Prostate gland (tissue), 2 donors: ENCODE data around the gene SH2D3C. TPM values are rescaled to one million over a fixed set of nuclear protein-coding genes. Genes with fewer than 3 reads are reported as not detected.

ENCODE experiments used
- DNase-seq: peaks from one replicate; pipeline ENCODE4 v3.0.0-alpha.2; 2019; ENCODE audit warnings: low spot score
- H3K27ac ChIP-seq, 2 donors: fragments of 200-600 bp; sonication (generic); 2 replicates each; pipeline ENCODE4 v1.5.1; 2017 to 2019
- H3K27me3 ChIP-seq: fragments of 200-600 bp; sonication (generic); replicated peaks from 2 replicates; pipeline ENCODE4 v1.5.1; 2019; ENCODE audit not compliant: insufficient read depth
- H3K36me3 ChIP-seq, 2 donors: fragments of 200-600 bp; sonication (generic); 1 replicate in 1 of 2; 2 replicates in 1 of 2; pipeline versions ENCODE4 v1.5.1 to v1.8.1; 2017 to 2019
- H3K4me1 ChIP-seq: fragments of 200-600 bp; sonication (generic); replicated peaks from 2 replicates; pipeline ENCODE4 v1.5.1; 2019
- H3K4me3 ChIP-seq, 2 donors: fragments of 200-600 bp; sonication (generic); 2 replicates each; pipeline ENCODE4 v1.5.1; 2017 to 2019
- H3K9me3 ChIP-seq: fragments of 200-600 bp; sonication (generic); 2 replicates; pipeline ENCODE4 v1.5.1; 2017
- CTCF ChIP-seq, 4 experiments: fragments of 200-600 bp in 2 of 4; fragments of 450-650 bp in 2 of 4; sonication (generic) in 2 of 4; IDR thresholded peaks; 1 replicate in 3 of 4; 2 replicates in 1 of 4; pipeline ENCODE4 v1.5.1; 2016 to 2019; ENCODE audit warnings: antibody characterized with exemption in 4 of 4, mild to moderate bottlenecking in 2 of 4, moderate library complexity in 2 of 4
- POLR2A ChIP-seq: fragments of 450-650 bp; IDR thresholded peaks from one replicate; pipeline ENCODE4 v1.6.1; 2016; ENCODE audit warnings: antibody characterized with exemption, mild to moderate bottlenecking
- POLR2AphosphoS5 ChIP-seq: sonication (generic); formaldehyde crosslinking; IDR thresholded peaks from one replicate; pipeline ENCODE4 v1.6.1; 2017; ENCODE audit warnings: antibody characterized with exemption
- WGBS: methylation state at CpG from one replicate; pipeline ENCODE4 v1.1.5; 2018; 5-methylcytosine and 5-hydroxymethylcytosine counted together
- intact Hi-C: fragments of 100-400 bp; cut with DNase I; formaldehyde crosslinking; loops from one replicate; pipeline ENCODE4 v1.14.2; 2022
- total RNA-seq, 2 donors: library from RNA; depleted of rRNA; stranded (reverse); fragments of >200 nt; gene quantifications; one replicate each; pipeline ENCODE4 v1.1.0, GENCODE V29; 2016

Gene SH2D3C
- total RNA-seq, 2 donors from 2014 or later: 5.5 to 11.4 TPM

GRCh38 chr9:127732444-127732843 is 46.0 kb downstream of the SH2D3C start:
- no peaks in the 10 kb centered on the region for H3K27me3 ChIP-seq
- DNase-seq: no peak
- 92% methylated on average over 19 of the region's 21 CpGs for WGBS
- no peak overlapping the region for H3K27ac ChIP-seq
- peaks cover 0 to 11% of the 10 kb centered on the region in 2 donors for H3K36me3 ChIP-seq
- H3K4me1 ChIP-seq: no peaks in the 10 kb centered on the region
- H3K4me3 ChIP-seq: no peak overlapping the region
- no peaks in the 10 kb centered on the region for H3K9me3 ChIP-seq
- intact Hi-C loops: loop anchor here (5.0 kb wide), 1 partner anchor 225 kb away; no protein-coding TSS in a partner anchor
- no peak for TF ChIP-seq CTCF (IDR thresholded peaks at IDR 0.05)
- TF ChIP-seq POLR2A: no peak
- TF ChIP-seq POLR2AphosphoS5: no peak

- no peak overlapping the region for H3K4me3 ChIP-seq
- intact Hi-C loops: loop anchor here (5.0 kb wide), 1 partner anchor 225 kb away; no protein-coding TSS in a partner anchor
- H3K27me3 ChIP-seq: no peaks in the 10 kb centered on the region
- no peak for DNase-seq
- 58% methylated on average over 16 of the region's 16 CpGs for WGBS
- peaks cover 0 to 11% of the 10 kb centered on the region in 2 donors for H3K36me3 ChIP-seq
- H3K9me3 ChIP-seq: no peaks in the 10 kb centered on the region
- no peak for TF ChIP-seq POLR2AphosphoS5
- no peak for TF ChIP-seq CTCF (IDR thresholded peaks at IDR 0.05)
- no peak for TF ChIP-seq POLR2A
- H3K4me1 ChIP-seq: no peaks in the 10 kb centered on the region
- H3K27ac ChIP-seq: no peak overlapping the region
Measured at GRCh38 chr9:127731938-127732337, 46.5 kb downstream of the SH2D3C start.

GRCh38 chr9:127730799-127731410 is 47.6 kb downstream of the SH2D3C start:
- 86% methylated on average over 9 of the region's 9 CpGs for WGBS
- Histone ChIP-seq H3K27ac (no peak overlapping the region), H3K4me3 (no peak overlapping the region), H3K9me3 (no peaks in the 10 kb centered on the region), H3K36me3 (peaks cover 0 to 11% of the 10 kb centered on the region in 2 donors), H3K4me1 (no peaks in the 10 kb centered on the region), H3K27me3 (no peaks in the 10 kb centered on the region)
- TF ChIP-seq CTCF (IDR thresholded peaks at IDR 0.05) (no peak), POLR2A (no peak), POLR2AphosphoS5 (no peak)
- intact Hi-C loops: loop anchor here (5.0 kb wide), 1 partner anchor 224 kb away; no protein-coding TSS in a partner anchor
- no peak for DNase-seq

GRCh38 chr9:127730262-127730661 is 48.2 kb downstream of the SH2D3C start:
- no peaks in the 10 kb centered on the region for H3K27me3 ChIP-seq
- no peaks in the 10 kb centered on the region for H3K4me1 ChIP-seq
- H3K36me3 ChIP-seq: peaks cover 0 to 11% of the 10 kb centered on the region in 2 donors
- no peak overlapping the region for H3K27ac ChIP-seq
- TF ChIP-seq POLR2AphosphoS5: no peak
- TF ChIP-seq POLR2A: no peak
- no peak for TF ChIP-seq CTCF (IDR thresholded peaks at IDR 0.05)
- no peak for DNase-seq
- no peak overlapping the region for H3K4me3 ChIP-seq
- intact Hi-C loops: loop anchor here (5.0 kb wide), 1 partner anchor 223 kb away; no protein-coding TSS in a partner anchor
- WGBS: 74% methylated on average over 9 of the region's 9 CpGs
- H3K9me3 ChIP-seq: no peaks in the 10 kb centered on the region
